Tibial nerve (tissue), 4 donors: ENCODE measurements around the gene DUSP12. TPM values are rescaled to one million over a fixed set of nuclear protein-coding genes. Genes with fewer than 3 reads are reported as not detected.
A peak's percentile ranks its signal among the peaks of the same experiment; 100 is the strongest.

ENCODE experiments used
- DNase-seq, 2 donors: peaks; one replicate each; pipeline ENCODE4 v3.0.0-alpha.2; 2019; ENCODE audit warnings: low spot score in 2 of 2
- H3K27ac ChIP-seq, 4 donors: fragments of 200-600 bp; sonication (generic) in 3 of 4; one replicate each; pipeline ENCODE4 v1.5.1; 2017 to 2019; ENCODE audit warnings: mild to moderate bottlenecking in 1 of 4
- H3K27me3 ChIP-seq, 2 donors: fragments of 200-600 bp; sonication (generic) in 1 of 2; one replicate each; pipeline versions ENCODE4 v1.5.1 to v1.6.0; 2017 to 2019
- H3K36me3 ChIP-seq, 3 donors: fragments of 200-600 bp; sonication (generic); one replicate each; pipeline ENCODE4 v1.5.1; 2018 to 2019
- H3K4me1 ChIP-seq, 4 donors: fragments of 200-600 bp; sonication (generic) in 3 of 4; one replicate each; pipeline ENCODE4 v1.5.1; 2017 to 2019
- H3K4me3 ChIP-seq, 4 donors: fragments of 200-600 bp; sonication (generic) in 3 of 4; one replicate each; pipeline ENCODE4 v1.5.1; 2017 to 2019; ENCODE audit warnings: mild to moderate bottlenecking in 1 of 4, moderate library complexity in 1 of 4
- H3K9me3 ChIP-seq, 4 donors: fragments of 200-600 bp; sonication (generic) in 3 of 4; one replicate each; pipeline ENCODE4 v1.5.1; 2017 to 2019
- EP300 ChIP-seq, 2 donors: sonication (generic); formaldehyde crosslinking; IDR thresholded peaks; one replicate each; pipeline ENCODE4 v1.6.1; 2017; ENCODE audit warnings: antibody characterized with exemption in 2 of 2, mild to moderate bottlenecking in 1 of 2
- POLR2A ChIP-seq, 2 donors: fragments of 450-650 bp; IDR thresholded peaks; one replicate each; pipeline ENCODE4 v1.6.1; 2017; ENCODE audit warnings: antibody characterized with exemption in 2 of 2, mild to moderate bottlenecking in 2 of 2, moderate library complexity in 2 of 2
- WGBS, 2 donors: methylation state at CpG; one replicate each; pipeline ENCODE4 v1.1.5; 2018; 5-methylcytosine and 5-hydroxymethylcytosine counted together
- total RNA-seq, 4 donors: library from RNA; depleted of rRNA; stranded (reverse); fragments of >200 nt; gene quantifications; one replicate each; pipeline ENCODE4 v1.1.0, GENCODE V29; 2016
- TF ChIP-seq, protein P1 (sequence below), 5 experiments: fragments of 200-600 bp in 3 of 5; fragments of 450-650 bp in 2 of 5; sonication (generic) in 3 of 5; IDR thresholded peaks; one replicate each; pipeline ENCODE4 v1.5.1; 2016 to 2019; ENCODE audit warnings: antibody characterized with exemption in 5 of 5, mild to moderate bottlenecking in 3 of 5, moderate library complexity in 2 of 5

DUSP12 gene
- total RNA-seq, 4 donors from 2014 or later = 33.5 to 40.6 (median 39.3) TPM

DNA sequence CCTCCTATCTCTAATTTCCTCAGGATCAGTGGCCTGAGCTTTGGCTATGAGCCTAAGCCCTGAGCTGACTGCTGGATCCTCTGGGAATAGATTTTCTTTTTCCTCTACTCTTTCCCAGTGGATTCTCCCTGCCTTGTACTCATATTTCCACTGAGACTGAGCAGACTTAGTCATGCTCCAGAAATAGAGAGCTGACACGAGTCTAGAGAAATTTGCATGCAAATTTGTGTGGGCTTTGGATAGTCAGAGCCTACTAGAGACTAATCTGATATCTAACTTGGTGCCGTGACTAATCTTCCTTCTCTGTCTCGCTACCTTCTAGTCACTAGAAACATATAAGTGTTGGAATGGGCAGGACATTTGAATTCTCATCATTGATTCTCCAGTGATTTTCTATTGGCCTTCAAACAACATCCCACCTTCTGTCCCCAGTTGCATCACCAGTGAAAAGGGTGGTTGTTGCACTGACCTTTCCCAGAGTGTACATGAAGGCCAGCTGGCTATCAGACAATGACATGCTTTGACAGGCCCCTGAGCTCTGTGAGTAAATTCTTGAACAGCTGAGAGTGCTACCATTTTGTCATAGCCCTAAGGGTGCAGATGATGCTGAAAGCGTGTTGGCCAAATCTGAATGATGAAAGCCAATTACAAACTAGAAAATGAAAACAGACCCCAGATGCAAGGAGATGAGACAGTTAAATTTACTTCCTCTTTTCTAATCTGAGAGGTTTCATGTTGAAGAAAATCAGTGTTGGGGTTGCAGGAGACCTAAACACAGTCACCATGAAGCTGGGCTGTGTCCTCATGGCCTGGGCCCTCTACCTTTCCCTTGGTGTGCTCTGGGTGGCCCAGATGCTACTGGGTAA is 42.9 kb upstream of the DUSP12 start, which contains the start of gene FCRLA:
Gene FCRLA (plus strand): TSS at position 748 of the 866 bp plus-strand sequence. CDS start 36 bp downstream, at position 784.
- no peak for DNase-seq
- no peaks in the 10 kb centered on the region for H3K9me3 ChIP-seq
- 26 to 29% methylated on average over 4 of the region's 4 CpGs for WGBS, 2 donors
- peak within 1 kb of the TSS in 3 of 4 donors; percentile 5 to 77 (median 55) for H3K27ac ChIP-seq
- no peak within 1 kb of the TSS for H3K4me3 ChIP-seq
- peaks cover 0 to 8% (median 5%) of the 10 kb centered on the region in 4 donors for H3K4me1 ChIP-seq
- H3K27me3 ChIP-seq = no peaks in the 10 kb centered on the region
- no peaks in the 10 kb centered on the region for H3K36me3 ChIP-seq
- TF ChIP-seq, protein P1, sequence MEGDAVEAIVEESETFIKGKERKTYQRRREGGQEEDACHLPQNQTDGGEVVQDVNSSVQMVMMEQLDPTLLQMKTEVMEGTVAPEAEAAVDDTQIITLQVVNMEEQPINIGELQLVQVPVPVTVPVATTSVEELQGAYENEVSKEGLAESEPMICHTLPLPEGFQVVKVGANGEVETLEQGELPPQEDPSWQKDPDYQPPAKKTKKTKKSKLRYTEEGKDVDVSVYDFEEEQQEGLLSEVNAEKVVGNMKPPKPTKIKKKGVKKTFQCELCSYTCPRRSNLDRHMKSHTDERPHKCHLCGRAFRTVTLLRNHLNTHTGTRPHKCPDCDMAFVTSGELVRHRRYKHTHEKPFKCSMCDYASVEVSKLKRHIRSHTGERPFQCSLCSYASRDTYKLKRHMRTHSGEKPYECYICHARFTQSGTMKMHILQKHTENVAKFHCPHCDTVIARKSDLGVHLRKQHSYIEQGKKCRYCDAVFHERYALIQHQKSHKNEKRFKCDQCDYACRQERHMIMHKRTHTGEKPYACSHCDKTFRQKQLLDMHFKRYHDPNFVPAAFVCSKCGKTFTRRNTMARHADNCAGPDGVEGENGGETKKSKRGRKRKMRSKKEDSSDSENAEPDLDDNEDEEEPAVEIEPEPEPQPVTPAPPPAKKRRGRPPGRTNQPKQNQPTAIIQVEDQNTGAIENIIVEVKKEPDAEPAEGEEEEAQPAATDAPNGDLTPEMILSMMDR (IDR thresholded peaks at IDR 0.05) = no peak
- TF ChIP-seq EP300 (IDR thresholded peaks at IDR 0.05) (peak in 1 of 2 donors; percentile 5), POLR2A (IDR thresholded peaks at IDR 0.05) (no peak)

DNA sequence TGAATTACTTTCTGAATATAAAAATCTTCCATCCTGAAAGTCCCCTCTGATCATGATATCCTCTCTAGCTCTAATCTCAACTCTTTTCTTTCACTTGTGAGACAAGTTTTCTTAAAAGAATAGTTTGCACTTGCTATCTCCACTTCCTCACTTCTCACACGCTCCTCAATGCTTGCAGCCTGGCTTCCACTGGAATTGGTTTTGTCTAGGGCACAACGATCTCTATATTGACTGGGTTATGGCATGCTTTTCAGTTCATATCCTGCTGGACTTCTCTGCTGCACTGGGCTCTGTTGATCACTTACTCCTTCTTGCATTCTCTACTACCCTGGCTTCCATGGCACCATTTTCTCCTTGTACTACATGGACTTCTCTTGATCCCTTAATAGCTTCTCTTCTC is 42.1 kb upstream of the DUSP12 start:
- WGBS, 2 donors = 84 to 88% methylated on average over 2 of the region's 2 CpGs

DNA sequence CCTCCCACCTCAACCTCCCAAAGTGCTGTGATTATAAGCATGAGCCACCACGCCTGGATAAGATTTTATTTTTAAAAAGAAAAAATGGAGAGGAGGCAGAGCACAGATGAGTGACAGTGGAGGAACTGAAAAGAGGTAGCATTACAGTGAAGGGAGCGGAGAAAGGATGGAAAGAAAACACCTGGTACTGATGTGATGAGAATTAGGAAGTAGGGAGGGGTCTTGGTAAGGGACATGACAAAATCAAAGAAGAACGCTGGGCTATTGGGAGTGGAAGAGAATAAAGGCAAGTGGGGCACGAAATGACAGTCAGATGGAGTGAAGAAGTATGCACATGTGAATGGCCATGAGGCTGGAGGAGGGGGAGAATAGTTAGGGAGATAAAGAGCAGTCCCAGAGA is 40.2 kb upstream of the DUSP12 start:
- DNase-seq = no peak
- Histone ChIP-seq H3K27me3 (no peaks in the 10 kb centered on the region), H3K4me1 (peaks cover 0 to 8% (median 5%) of the 10 kb centered on the region in 4 donors), H3K36me3 (no peaks in the 10 kb centered on the region), H3K27ac (no peak overlapping the region), H3K9me3 (no peaks in the 10 kb centered on the region), H3K4me3 (no peak overlapping the region)
- WGBS, 2 donors = 86 to 90% methylated on average over 4 of the region's 4 CpGs
- TF ChIP-seq, protein P1 (IDR thresholded peaks at IDR 0.05) = no peak
- TF ChIP-seq EP300 (IDR thresholded peaks at IDR 0.05) = no peak
- no peak for TF ChIP-seq POLR2A (IDR thresholded peaks at IDR 0.05)

More for the DNA sequence above, 42.1 kb upstream of the DUSP12 start:
- H3K9me3 ChIP-seq = no peaks in the 10 kb centered on the region
- H3K27ac ChIP-seq = peak overlapping the region in 1 of 4 donors; percentile 46
- no peak for DNase-seq
- TF ChIP-seq EP300 (IDR thresholded peaks at IDR 0.05) (no peak), POLR2A (IDR thresholded peaks at IDR 0.05) (no peak)
- TF ChIP-seq, protein P1 (IDR thresholded peaks at IDR 0.05) = no peak
- H3K36me3 ChIP-seq = no peaks in the 10 kb centered on the region
- no peak overlapping the region for H3K4me3 ChIP-seq
- H3K4me1 ChIP-seq = peaks cover 0 to 8% (median 5%) of the 10 kb centered on the region in 4 donors
- no peaks in the 10 kb centered on the region for H3K27me3 ChIP-seq

DNA sequence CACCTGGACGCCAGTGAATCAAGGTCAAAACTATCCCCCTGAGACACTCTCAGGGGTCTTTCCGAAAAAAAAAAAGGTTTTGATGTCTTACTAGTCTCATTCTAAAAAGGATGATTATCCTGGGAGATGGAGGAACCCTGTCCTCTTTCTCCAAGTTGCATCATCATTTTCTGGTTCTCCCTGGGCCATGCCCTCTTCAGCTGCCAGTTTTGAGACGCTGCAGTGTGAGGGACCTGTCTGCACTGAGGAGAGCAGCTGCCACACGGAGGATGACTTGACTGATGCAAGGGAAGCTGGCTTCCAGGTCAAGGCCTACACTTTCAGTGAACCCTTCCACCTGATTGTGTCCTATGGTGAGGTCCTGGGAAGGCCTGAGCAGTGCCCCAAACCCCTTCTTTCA is 39.0 kb upstream of the DUSP12 start:
- DNase-seq = no peak
- H3K36me3 ChIP-seq = no peaks in the 10 kb centered on the region
- H3K27ac ChIP-seq = no peak overlapping the region
- H3K4me1 ChIP-seq = peaks cover 0 to 8% (median 5%) of the 10 kb centered on the region in 4 donors
- TF ChIP-seq, protein P1 (IDR thresholded peaks at IDR 0.05) = no peak
- TF ChIP-seq EP300 (IDR thresholded peaks at IDR 0.05) (no peak), POLR2A (IDR thresholded peaks at IDR 0.05) (no peak)
- H3K27me3 ChIP-seq = no peaks in the 10 kb centered on the region
- H3K9me3 ChIP-seq = no peaks in the 10 kb centered on the region
- H3K4me3 ChIP-seq = no peak overlapping the region
- WGBS, 2 donors = 90 to 91% methylated on average over 4 of the region's 4 CpGs
